K562 (cell line): ENCODE measurements around the gene DELE1. TPM values are rescaled to one million over a fixed set of nuclear protein-coding genes. Genes with fewer than 3 reads are reported as not detected.

Source experiments
- ATAC-seq: fragments of 200-7000 bp; cut with Tn5 transposase; 3 replicates; pipeline ENCODE4 v1.9.1; 2020; ENCODE audit warnings: moderate library complexity
- BruUV-seq: library from RNA; stranded (reverse); fragments of 400-500 nt; replicated peaks from 2 replicates; lab custom pipeline; 2021; lab: Mats Ljungman, UMichigan
- CTCF ChIA-PET: fragments of 300-600 bp; formaldehyde crosslinking; extraction: SDS; loops from one replicate; lab custom pipeline; 2021; ENCODE audit warnings: low intra/inter-chr PET ratio; lab: Yijun Ruan, JAX
- POLR2A ChIA-PET: fragments of 300-600, 350-650 bp; sonication (Branson Sonifier 250); formaldehyde crosslinking; extraction: SDS; loops from one replicate; lab custom pipeline; 2021; ENCODE audit warnings: antibody characterized with exemption, inconsistent platforms; lab: Yijun Ruan, JAX
- DNase-seq, 4 experiments: peaks; one replicate each; pipeline versions ENCODE4 v3.0.0 to v3.0.0-alpha.2; 2011 to 2018; ENCODE audit warnings: low spot score in 3 of 4, mixed read lengths in 3 of 4; ENCODE audit errors: extremely low read depth in 1 of 4
- FAIRE-seq: peaks from 2 replicates; lab custom pipeline; 2011; peaks lifted over from hg19 to GRCh38; lab: Jason Lieb, UNC
- H2AFZ ChIP-seq: 2 replicates; pipeline ENCODE4 v1.6.0; 2011; ENCODE audit warnings: low read depth, low read length, control low read depth, inconsistent platforms
- H3K27ac ChIP-seq: fragments of 200-600 bp; 3 replicates; pipeline ENCODE4 v1.8.0; 2011; ENCODE audit warnings: low read depth, mild to moderate bottlenecking, control low read depth, inconsistent platforms, low read length, moderate library complexity, mixed read lengths; ENCODE audit errors: extremely low read depth
- H3K27me3 ChIP-seq, 2 experiments: fragments of 300-600 bp in 1 of 2; 2 replicates in 1 of 2; 3 replicates in 1 of 2; pipeline versions ENCODE4 v1.6.0 to v1.8.0; 2011; ENCODE audit warnings: inconsistent platforms in 2 of 2, low read length in 2 of 2, mild to moderate bottlenecking in 1 of 2, mixed read lengths in 1 of 2, moderate library complexity in 1 of 2; ENCODE audit not compliant: control insufficient read depth in 2 of 2, insufficient read depth in 2 of 2
- H3K36me3 ChIP-seq: fragments of 300-600 bp; 3 replicates; pipeline ENCODE4 v1.8.0; 2011; ENCODE audit warnings: mild to moderate bottlenecking, low read length, inconsistent platforms; ENCODE audit not compliant: control insufficient read depth, insufficient read depth
- H3K4me1 ChIP-seq, 2 experiments: fragments of 200-600 bp in 1 of 2; replicated peaks in 1 of 2; 2 replicates in 1 of 2; 3 replicates in 1 of 2; pipeline versions ENCODE4 v1.5.1 to v1.8.0; 2011; ENCODE audit warnings: inconsistent platforms in 2 of 2, low read length in 2 of 2, mild to moderate bottlenecking in 1 of 2, mixed read lengths in 1 of 2, moderate library complexity in 1 of 2; ENCODE audit not compliant: control insufficient read depth in 2 of 2, insufficient read depth in 2 of 2
- H3K4me2 ChIP-seq: 2 replicates; pipeline ENCODE4 v1.6.1; 2011; ENCODE audit warnings: low read length, control low read depth, inconsistent platforms, mixed read lengths; ENCODE audit not compliant: insufficient read depth
- H3K4me3 ChIP-seq: fragments of 200-600 bp; sonication (generic), shearing (Covaris generic); 2 replicates; pipeline ENCODE4 v1.5.1; 2016; ENCODE audit warnings: control low read depth, inconsistent platforms
- H3K79me2 ChIP-seq: fragments of 200-600 bp; 3 replicates; pipeline ENCODE4 v1.8.0; 2011; ENCODE audit warnings: low read length, inconsistent platforms; ENCODE audit not compliant: control insufficient read depth, insufficient read depth
- H3K9ac ChIP-seq, 2 experiments: 2 replicates each; pipeline versions ENCODE4 v1.6.0 to v1.6.1; 2011; ENCODE audit warnings: low read depth in 2 of 2, low read length in 2 of 2, control low read depth in 1 of 2, inconsistent platforms in 1 of 2, mild to moderate bottlenecking in 1 of 2, mixed read lengths in 1 of 2; ENCODE audit not compliant: insufficient read depth in 1 of 2
- H3K9me1 ChIP-seq: one replicate; pipeline ENCODE4 v1.6.0; 2011; ENCODE audit warnings: inconsistent platforms, mild to moderate bottlenecking, low read length, moderate library complexity; ENCODE audit not compliant: control insufficient read depth, insufficient read depth
- H3K9me3 ChIP-seq: replicated peaks from 2 replicates; pipeline ENCODE4 v1.5.1; 2011; ENCODE audit warnings: low read depth, low read length, inconsistent platforms; ENCODE audit not compliant: control insufficient read depth, insufficient read depth
- H4K20me1 ChIP-seq: replicated peaks from 2 replicates; pipeline ENCODE4 v1.6.1; 2011; ENCODE audit warnings: low read length, inconsistent platforms, mixed read lengths; ENCODE audit not compliant: control insufficient read depth, insufficient read depth
- ASH1L ChIP-seq: fragments of 450-650 bp; IDR thresholded peaks from 2 replicates; pipeline ENCODE4 v1.6.1; 2018; ENCODE audit warnings: borderline replicate concordance, mild to moderate bottlenecking, low read depth; ENCODE audit not compliant: partially characterized antibody
- CEBPB ChIP-seq: fragments of 450-650 bp; IDR thresholded peaks from 2 replicates; pipeline ENCODE4 v1.6.1; 2016; ENCODE audit warnings: missing genetic modification characterization, missing compliant biosample characterization
- CEBPG ChIP-seq, 3 experiments: fragments of 200-800 bp in 1 of 3; sonication (Bioruptor generic) in 1 of 3; sonication (generic) in 1 of 3; formaldehyde crosslinking in 1 of 3; IDR thresholded peaks in 2 of 3; conservative IDR thresholded peaks in 1 of 3; 2 replicates each; pipeline versions ENCODE4 v1.6.1 to v1.8.0; 2016 to 2022; ENCODE audit warnings: missing compliant biosample characterization in 2 of 3, missing genetic modification characterization in 2 of 3, mild to moderate bottlenecking in 1 of 3, missing genetic modification reagents in 1 of 3
- PKNOX1 ChIP-seq: fragments of 450-650 bp; IDR thresholded peaks from 2 replicates; pipeline ENCODE4 v1.6.1; 2016
- ZNF398 ChIP-seq: fragments of 250-450 bp; sonication (Bioruptor Pico); IDR thresholded peaks from 2 replicates; pipeline ENCODE4 v1.8.0; 2021; ENCODE audit warnings: moderate library complexity, mild to moderate bottlenecking, inconsistent platforms
- WGBS: fragments of 100-300 bp; shearing (Covaris generic); methylation state at CpG from one replicate; pipeline ENCODE4 v1.1.6; 2016; ENCODE audit warnings: low coverage, mixed read lengths; ENCODE audit not compliant: insufficient coverage; ENCODE audit errors: missing lambda C conversion rate; 5-methylcytosine and 5-hydroxymethylcytosine counted together
- in situ Hi-C: fragments of 300-500 bp; cut with MboI; formaldehyde crosslinking; loops from 4 replicates; pipeline ENCODE4 v1.15.0; 2018; ENCODE audit warnings: inconsistent platforms, mixed read lengths
- intact Hi-C: fragments of 100-400 bp; cut with micrococcal nuclease; formaldehyde crosslinking; loops from 2 replicates; pipeline ENCODE4 v1.14.2; 2022
- polyA plus RNA-seq, 8 experiments: library from polyadenylated mRNA; depleted of rRNA in 4 of 8; stranded (reverse) in 5 of 8; unstranded in 3 of 8; fragments of >200 nt; fragmentation: Nextera tagmentation in 2 of 8; fragmentation: Illumina TruSeq in 1 of 8; extraction: Ambion mirVana in 2 of 8; extraction: Trizol in 1 of 8; gene quantifications; 2 replicates each; pipeline versions ENCODE4 v1.2.1 to v1.2.3, GENCODE V29; 2011 to 2014; ENCODE audit warnings: inconsistent platforms in 1 of 8, missing spikeins in 1 of 8
- total RNA-seq, 7 experiments: library from RNA; depleted of rRNA in 6 of 7; stranded (reverse); fragments of >200 nt in 6 of 7; fragmentation: Illumina TruSeq in 2 of 7; extraction: Trizol in 2 of 7; gene quantifications; 2 replicates each; pipeline versions ENCODE4 v1.2.1 to v1.2.3, GENCODE V29; 2011 to 2021; ENCODE audit warnings: low replicate concordance in 1 of 7

The DELE1 gene
- total and polyA plus RNA-seq, 9 of the 15 experiments (the other 6 are each of a cell fraction or from before 2014, with no cell fraction given), result 16.6 to 74.4 (median 49.8) TPM

GRCh38 chr5:141935538-141935937 lies 11.9 kb downstream of the DELE1 start:
- no peaks in the 10 kb centered on the region for H3K79me2 ChIP-seq
- no peak for FAIRE-seq

More at GRCh38 chr5:141935538-141935937, 11.9 kb downstream of the DELE1 start:
- no peaks in the 10 kb centered on the region for H3K4me1 ChIP-seq
- 0 out of 2 replicates have a peak, but pooled peaks cover 4% of the 10 kb centered on the region for H4K20me1 ChIP-seq
- ATAC-seq, result no peak
- intact Hi-C loops, result no loop called here
- WGBS, result 86% methylated on average over 4 of the region's 4 CpGs
- H3K9ac ChIP-seq, result no peak overlapping the region
- H3K36me3 ChIP-seq, result peaks cover 81% of the 10 kb centered on the region
- no peak overlapping the region for H3K4me3 ChIP-seq
- in situ Hi-C loops, result no loop called here
- POLR2A ChIA-PET, result interaction anchor here (2.6 kb wide), 1 partner anchor 9 kb away, joined by 13 read pairs; no protein-coding TSS in a partner anchor
- H3K27me3 ChIP-seq, result no peaks in the 10 kb centered on the region
- no peaks in the 10 kb centered on the region for H3K9me3 ChIP-seq
- H3K27ac ChIP-seq, result no peak overlapping the region
- DNase-seq, result no peak
- TF ChIP-seq PKNOX1 (no peak), ZNF398 (CRISPR knock-in tag) (no peak), CEBPB (tag) (no peak), CEBPG (CRISPR knock-in tag; IDR thresholded peaks at IDR 0.05) (no peak), CEBPG (tag; conservative IDR thresholded peaks at IDR 0.05 in 1 of 2, IDR thresholded peaks at IDR 0.05 in 1 of 2) (no peak), ASH1L (no peak)
- TF ChIP-seq, all 486 proteins: peak for 0
- no peak overlapping the region for H3K4me2 ChIP-seq
- H3K9me1 ChIP-seq, result peaks cover 3% of the 10 kb centered on the region
- BruUV-seq, result no TSS peak
- CTCF ChIA-PET, result no interaction called here
- no peak overlapping the region for H2AFZ ChIP-seq
